Activated CD8-positive, alpha-beta memory T cell treated with anti-CD3 and anti-CD28 coated beads for 4 hours (primary cell): ENCODE measurements around the gene CAMK1.

Source experiments
- DNase-seq, 2 donors: peaks; one replicate each; pipeline ENCODE4 v3.0.0-alpha.2; 2020; ENCODE audit warnings: low read depth in 2 of 2

The CAMK1 gene

DNA sequence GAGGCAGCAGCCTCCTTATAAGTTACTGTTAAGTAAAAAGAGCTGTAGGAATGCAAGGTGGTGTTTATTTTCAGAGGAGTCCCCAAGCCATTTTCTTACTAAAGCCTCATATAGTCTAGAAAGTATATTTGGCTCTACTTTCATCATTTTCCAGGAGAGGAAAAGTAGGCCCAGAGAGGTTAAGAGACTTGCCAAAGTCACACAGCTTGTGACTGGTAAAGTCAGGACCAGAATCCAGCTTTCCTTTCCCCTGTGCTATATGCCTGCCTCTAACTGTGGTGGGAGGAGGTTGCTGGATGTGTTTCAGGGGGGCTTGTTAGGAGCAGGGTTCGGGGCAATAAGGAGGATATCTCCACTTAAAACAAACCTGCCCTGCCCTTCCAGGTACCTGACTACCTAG is 27.2 kb downstream of the CAMK1 start:
- DNase-seq = no peak

DNA sequence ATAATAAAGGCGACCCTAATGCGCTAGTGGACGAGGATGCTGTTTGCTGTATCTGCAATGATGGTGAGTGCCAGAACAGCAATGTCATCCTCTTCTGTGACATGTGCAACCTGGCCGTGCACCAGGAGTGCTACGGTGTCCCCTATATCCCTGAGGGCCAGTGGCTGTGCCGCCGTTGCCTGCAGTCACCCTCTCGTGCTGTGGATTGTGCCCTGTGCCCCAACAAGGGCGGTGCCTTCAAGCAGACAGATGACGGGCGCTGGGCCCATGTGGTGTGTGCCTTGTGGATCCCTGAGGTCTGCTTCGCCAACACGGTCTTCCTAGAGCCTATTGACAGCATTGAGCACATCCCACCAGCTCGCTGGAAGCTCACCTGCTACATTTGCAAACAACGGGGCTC is 30.6 kb downstream of the CAMK1 start:
- DNase-seq = no peak

DNA sequence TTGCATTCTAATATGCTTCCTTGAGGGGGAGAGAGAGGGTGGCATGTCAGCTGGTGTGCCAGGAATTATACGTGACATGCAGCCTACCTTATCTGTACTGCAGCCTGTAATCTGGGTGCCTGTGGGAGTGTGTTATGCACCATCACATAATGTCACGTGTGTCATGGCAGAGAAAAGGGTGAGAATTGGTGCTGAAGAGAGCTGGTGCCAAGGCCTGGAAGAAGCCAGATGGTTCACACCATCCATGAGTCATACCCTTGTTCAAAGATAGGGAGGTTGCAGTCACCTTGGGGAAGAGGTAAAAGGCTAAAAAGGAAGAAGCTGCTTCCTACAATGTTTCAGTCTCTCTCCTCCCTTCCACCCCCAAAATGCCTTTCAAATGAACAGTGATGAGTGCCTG is 32.9 kb downstream of the CAMK1 start:
- no peak for DNase-seq

DNA sequence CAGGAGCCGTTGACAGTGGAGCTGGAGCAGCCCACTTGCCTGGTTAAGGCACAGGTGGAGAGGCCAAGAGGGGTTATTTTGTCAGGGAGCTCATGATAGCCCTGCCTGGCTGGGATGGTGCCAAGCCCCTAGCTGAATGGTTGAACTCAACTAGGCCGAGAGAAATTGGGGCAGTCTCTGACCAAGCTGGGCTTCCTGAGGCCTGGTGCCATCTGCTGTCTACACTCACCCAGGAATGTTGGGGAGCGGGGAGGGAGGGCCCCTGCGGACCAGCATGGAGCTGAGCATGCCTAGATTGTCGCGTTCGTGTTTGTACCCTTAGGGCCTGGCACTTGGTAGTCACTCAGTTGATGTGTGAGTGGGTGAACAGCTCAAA is 37.0 kb downstream of the CAMK1 start:
- no peak for DNase-seq

DNA sequence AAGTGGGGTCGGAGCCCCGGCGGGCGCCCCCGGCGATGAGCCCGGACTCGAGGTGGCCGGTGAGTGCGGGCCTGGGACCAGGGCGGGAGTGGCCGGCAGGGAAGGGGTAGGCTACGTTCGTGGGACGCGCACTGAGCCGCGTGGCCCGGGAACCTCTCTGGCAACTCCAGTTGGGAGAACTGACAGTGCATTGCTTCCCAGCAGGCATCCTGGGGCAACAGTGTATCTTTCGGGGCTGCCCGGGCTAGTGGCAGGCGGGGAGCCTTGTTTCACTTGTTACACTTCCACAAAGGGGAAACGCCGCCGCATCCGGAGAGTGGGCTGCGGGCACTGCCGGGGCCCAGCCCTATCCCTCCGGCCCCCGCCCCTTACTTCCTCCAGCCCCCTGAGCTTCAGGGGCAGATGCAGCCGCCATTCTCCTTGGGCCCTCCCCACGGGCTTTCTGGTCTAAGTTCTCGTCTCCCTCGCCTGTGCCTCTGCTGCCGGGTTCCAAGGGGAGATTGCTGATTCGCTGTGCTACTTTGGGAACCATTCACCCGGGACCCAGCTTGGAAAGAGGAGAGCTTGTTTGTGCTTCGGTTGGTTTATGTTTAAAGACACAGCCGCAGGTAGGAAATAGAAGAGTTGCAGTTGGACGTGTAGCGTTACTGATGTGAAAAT is 37.5 kb downstream of the CAMK1 start:
- DNase-seq = no peak

DNA sequence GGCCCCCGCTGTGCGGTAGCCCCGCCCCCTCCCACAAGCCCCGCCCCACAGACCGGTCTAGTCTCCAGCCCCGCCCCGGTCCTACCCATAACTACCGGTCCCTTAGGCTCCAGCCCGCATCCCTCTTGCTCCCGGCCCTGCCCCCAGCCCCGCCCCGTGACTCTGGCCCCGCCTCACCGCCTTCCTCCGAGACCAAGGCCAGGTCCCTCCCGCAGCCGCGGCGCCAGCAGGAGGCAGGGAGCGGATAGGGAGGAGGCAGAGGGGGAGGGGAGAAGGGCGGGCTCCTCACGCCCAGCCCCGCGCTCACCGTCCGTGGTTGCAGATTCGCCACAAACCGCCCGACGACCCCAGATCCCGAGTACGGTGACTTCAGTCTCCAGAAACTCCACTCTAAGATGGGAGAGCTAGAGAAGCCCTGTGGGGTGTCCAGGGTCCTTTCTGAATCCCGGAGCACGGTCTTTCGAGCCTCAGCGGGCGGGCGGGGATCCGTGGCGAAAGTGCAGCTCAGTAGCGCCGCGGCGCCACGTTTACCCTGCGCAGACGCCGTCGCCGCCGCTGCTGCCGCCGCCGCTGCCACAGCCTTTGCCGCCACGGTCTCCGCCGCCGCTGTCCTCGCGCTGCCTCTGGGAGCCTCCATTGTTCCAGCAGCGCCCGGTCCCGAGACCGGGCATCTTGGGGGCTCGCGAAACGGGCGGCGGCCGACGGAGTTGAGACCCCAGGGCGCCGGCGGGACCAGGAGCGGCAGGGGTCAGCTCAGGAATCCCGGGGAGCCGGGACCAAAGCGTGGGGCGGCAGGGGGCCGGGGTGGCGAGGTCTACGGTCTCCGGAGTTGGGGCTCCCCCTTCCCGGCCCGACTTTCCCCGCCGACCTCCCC is 38.3 kb downstream of the CAMK1 start, which contains the start of gene BRPF1:
TSS of gene BRPF1 (plus strand) at position 530 of the 874 bp plus-strand sequence. CDS start 2,406 bp downstream, outside the sequence.
- DNase-seq = peak; percentile 99 to 100

DNA sequence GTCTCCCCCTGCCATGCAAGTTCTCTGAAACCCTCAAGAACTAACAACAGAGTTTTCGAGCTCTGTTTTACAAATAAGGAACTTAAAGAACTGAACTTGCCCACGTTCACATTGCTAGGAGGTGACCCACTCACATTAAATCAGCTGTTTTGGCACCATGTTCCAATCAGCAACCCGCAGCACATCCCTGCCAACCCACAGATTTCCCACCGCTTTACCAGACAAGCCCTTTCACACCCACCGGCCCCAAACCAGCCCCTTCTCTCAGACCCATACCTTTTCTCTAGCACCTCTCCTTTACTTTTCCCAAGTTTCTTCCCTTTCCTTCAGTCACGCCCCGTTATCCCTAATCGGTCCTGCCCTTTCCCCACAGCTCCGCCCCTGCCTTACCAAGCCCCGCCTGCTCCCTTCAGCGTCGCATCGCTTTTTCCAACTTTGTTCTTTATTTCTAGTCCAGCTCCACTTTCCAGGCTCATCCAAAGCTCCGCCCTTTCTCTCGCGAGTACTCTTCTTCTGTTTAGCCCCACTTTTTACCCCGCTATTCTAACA is 39.0 kb downstream of the CAMK1 start:
- DNase-seq = no peak

DNA sequence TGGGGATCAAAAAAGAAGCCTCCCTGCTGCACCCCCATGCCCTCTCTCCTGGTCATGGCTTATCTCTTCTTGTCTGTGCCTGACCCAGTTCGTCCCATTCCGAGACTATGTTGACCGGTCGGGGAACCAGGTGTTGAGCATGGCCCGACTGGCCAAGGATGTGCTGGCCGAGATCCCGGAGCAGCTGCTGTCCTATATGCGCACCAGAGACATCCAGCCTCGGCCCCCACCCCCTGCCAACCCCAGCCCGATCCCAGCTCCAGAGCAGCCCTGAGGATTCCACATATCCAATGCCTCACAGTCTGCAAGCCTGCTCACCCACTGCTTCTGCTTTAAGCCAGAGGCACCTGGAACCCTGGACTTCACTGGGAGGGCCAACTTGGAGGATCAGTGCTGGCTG is 40.3 kb downstream of the CAMK1 start:
- DNase-seq = no peak

DNA sequence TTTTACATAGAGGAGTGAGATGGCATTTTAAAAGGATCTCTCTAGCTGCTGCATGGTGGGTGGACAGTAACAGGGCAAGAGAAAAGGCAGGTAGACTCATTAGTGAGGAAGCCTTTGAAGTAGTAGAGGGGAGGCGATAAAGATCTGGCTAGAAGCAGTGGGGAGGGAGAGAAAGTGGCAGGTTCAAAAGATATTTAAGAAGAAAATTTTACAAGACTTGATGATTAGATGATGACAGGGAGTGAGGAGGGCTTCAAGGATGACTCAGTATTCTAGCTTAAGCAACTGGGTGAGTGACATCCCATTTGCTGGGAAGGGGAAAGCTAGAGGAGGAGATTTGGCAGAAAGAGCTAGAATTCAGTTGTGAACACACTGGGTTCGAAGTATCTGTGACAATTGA is 42.0 kb downstream of the CAMK1 start:
- no peak for DNase-seq

DNA sequence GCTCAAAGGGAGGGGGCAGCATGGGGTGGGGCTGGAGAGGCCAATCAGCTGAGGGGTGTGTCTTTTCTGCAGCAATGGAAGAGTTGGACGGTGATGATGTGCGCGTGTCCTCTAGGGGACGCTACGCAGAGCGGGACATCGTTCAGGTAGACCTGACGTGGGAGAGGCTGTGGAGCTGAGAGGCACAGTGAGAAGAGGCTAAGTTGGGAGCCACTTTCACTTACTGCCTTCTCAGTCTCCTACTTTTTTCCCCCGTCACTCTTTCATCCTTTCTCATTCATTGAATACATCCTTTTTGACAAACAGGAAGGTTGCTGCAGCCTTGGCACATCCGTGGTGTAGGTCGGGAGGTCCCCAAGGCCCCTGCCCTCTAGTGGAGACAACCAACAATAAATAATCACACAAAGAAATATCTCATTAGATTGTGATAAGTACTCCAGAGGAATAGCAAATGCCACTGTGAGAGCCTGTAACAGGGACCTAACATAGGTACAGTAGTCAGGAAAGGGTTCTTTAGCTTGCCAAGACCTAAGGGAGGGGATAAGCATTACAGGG is 42.6 kb downstream of the CAMK1 start:
- no peak for DNase-seq

DNA sequence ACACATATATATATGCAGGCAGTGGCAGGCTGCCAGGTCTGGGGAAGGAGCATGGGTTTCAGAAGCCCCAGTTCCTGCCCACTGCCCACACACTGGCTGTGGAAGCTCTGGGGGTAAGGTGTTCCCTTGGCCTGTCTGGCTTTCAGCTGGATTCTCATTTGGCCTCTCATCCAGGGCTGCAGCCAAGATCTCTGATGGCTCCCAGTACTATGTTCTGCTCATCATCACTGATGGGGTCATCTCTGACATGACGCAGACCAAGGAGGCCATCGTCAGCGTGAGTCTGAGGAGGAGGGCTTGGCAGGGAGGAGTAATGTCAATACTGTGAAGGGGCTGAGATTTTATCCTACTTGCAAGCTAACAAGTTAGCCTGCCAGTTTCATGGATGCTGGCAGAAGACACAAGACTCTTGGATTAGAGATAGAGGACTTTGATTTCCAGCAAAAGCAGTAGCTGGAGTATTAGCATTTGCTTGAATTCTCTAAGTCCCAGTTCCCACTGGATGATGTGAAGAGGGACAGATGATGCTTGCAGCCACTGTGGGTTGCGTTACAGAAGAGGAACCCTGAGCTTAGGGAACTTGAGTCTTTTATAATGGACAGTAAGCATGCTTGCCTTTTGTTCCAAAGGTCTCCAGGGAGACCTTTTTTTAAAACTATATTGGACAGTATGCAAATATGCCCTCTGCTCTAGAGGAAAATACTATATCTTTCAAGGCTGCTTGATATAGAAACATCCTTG is 43.8 kb downstream of the CAMK1 start:
- DNase-seq = no peak

DNA sequence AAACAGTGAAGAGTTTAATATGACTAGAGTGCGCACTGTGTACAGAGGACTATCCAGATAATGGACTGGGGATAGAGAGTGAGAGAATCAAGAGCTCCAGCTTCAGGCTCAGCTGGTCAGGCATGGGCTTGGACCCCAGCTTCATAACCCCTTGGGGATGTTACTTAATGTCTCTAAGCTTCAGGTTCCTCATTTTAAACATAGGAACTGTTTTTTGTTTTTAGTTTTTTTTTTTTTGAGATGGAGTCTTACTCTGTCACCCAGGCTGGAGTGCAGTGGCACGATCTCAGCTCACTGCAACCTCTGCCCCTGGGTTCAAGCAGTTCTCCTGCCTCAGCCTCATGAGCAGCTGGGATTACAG is 48.1 kb downstream of the CAMK1 start:
- no peak for DNase-seq

DNA sequence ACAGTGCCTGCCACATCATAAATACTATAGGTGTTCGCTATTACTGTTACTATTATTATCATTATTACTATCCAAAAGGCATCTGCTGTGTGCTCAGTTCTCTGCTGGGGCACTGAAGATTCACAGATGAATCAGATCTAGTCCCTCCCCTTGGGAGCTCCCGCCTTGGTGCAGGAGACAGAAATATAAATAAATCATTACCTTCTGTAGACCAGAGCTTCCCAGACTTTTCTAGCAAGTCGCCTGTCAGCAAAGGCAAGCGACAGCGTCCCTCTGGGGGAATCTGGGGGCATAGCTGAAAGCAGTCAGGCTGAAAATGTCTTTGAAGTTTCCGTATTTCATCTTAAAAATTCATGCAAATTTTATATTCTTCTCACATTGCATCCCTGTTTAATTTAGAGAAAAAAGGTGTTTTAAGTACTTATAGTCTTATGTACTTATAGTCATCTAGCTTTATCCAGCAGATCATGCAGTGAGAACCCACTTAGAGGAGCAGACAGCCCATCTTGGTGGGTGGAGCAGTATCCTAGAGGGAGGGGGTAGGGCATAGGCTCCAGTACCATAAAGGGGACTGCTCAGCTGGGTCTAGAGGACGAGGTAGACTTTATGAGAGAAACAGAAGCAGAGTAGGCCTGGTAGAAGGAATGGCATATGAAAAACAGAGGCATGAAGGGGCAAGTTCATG is 48.6 kb downstream of the CAMK1 start:
- DNase-seq = no peak

DNA sequence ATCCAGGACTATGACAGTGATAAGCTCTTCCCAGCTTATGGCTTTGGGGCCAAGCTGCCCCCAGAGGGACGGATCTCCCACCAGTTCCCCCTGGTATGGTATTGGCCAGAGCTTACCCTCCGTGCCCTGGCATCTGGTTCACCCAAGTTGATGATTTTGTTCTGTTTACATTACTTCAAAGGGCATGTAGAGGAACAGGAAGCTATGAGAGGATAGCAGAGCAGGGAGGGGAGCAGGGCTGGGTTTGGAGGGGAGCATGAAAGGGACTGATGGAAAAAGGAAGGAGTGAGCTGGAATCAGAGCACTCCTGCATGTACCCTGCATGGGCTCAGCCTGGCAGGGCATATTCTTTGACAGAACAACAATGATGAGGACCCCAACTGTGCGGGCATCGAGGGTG is 51.6 kb downstream of the CAMK1 start:
- DNase-seq = no peak

DNA sequence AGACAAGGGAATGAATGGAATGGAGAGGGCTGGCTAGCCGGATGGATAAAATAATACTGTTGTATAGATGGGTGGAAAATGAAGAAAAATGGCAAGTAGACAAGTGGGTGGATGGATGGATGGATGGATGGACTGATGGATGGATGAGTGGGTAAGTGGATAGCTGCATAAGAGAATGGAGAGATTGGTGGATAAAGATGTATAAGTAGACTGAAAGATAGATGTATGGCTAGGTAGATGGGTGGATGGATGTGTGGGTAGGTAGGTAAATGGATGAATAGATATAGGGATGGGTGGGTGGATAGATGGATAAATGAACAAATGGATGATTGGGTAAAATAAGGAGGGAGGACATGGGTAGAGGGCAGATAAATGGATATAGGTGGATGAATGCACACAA is 52.2 kb downstream of the CAMK1 start:
- no peak for DNase-seq

DNA sequence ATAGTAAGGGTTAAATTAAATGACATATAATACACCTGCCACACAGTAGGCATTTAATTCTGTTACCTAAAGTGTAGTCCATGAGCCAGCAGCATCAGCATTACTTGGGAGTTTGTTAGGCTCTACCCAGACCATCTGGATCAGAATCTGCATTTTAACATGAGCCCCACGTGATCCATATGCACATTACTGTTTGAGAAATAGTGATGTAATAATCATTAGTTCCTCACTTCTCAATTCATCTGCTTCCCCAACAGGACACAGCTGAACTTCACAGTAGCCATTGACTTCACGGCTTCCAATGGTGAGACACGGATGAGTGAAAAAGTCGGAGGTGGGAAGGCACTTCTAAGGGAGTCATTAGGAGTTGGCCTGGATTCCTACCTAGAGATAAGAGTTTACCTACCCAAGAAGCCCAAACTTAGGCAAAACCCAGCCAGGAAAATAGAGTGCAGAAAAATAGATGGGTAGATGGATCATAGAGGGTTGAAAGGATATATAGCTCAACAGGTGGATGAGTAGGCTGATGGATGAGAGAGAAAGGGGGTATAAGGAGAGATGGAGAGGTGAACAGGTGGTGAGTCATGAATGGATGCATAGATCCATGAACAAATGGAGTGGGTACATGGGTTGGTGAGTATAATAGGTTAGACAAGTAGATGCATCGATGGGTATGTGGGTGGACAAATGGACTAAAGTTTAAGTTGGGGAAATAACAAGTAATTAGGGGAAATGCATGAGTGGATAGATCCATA is 52.8 kb downstream of the CAMK1 start:
- no peak for DNase-seq

DNA sequence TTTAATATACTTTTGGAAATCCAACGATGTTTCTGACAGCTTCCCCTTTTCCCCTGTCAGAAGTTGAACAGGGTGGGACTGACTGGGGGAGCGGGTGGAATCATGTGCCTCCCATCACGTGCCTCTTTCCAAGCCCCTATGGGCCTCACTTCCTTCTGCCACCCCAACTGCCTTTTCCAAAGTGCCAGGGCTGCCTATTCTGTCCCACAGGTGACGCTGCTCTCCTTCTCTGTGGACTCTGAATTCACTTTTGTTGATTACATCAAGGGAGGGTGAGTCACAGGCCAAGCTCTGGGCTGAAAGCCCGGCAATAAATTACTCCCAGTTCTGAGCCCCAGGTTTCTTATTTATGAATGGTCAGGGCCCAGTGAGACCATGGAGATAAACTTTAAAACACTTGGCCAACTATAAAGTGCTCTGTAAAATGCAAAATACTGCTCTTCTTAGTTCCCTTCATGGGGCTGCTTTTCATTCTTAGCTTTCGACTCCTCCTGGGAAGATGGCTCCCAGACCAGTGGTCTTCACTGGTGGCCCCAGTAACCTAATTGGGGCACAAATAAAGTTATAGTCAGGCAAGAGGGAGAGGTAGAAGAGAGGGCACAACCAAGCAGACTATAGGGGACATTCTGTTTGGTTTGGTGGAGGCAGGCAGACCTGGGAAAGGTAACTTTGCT is 53.8 kb downstream of the CAMK1 start:
- DNase-seq = peak in 1 of 2 donors; percentile 30

DNA sequence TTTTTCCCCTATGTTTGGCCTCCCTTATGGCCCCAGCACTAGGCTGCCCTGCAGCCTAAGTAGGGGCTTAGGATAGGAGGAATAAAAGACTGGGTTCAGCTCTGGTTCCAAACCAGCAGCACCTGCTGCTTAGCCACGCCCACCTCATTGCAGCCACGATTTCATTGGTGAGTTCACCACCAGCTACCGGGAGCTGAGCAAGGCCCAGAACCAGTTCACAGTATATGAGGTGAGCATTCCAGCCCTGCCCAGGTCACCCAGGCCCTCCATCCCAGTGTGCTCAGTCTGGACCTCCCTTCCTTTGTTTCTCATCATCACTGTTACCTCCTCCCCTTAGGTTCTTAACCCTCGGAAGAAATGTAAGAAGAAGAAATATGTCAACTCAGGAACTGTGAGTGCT is 54.6 kb downstream of the CAMK1 start:
- DNase-seq = no peak

DNA sequence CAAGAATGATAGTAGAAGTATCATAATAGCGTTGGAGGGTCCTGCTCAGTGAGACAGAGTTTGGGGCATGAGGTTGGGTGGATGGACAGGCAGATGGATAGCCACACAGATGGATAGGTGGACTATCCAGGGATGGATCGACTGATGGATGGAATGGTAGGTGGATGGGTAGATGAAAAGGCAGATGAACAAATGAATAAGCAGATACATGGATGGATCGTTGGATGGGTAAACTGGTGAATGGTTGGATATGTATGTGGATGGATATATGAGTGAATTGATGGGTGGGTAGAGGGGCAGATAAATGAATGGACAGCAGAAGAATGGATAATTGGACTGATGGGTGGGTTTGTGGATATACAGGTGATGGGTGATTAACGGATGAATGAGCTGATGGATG is 56.6 kb downstream of the CAMK1 start:
- DNase-seq = no peak

DNA sequence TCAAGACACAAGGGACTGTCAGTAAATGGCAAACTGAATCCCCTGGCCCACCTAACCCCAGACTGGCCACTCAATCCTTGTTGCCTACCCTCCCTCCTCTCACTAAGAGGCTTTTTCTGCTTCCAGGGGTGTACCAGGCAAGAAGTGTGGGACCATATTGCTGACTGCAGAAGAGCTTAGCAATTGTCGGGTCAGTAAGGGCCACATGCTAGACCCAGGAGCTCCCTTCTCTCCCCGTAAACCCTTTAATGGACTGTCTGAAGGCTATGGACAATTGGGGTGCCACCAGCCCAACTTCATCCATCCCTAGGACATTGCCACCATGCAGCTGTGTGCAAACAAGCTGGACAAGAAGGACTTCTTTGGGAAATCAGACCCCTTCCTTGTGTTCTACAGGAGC is 57.3 kb downstream of the CAMK1 start:
- no peak for DNase-seq
